A549 (cell line): ENCODE measurements around the gene PPP2R5A. TPM values are rescaled to one million over a fixed set of nuclear protein-coding genes. Genes with fewer than 3 reads are reported as not detected.

Source experiments
- ATAC-seq, 2 experiments: fragments of 200-7000 bp in 1 of 2; fragments of >200 bp in 1 of 2; cut with Nextera tagmentation in 1 of 2; cut with Tn5 transposase in 1 of 2; 3 replicates each; pipeline versions ENCODE4 v1.8.0 to v1.9.1; 2018 to 2020; ENCODE audit warnings: mild to moderate bottlenecking in 1 of 2, moderate library complexity in 1 of 2
- CTCF ChIA-PET: fragments of 300-600 bp; sonication (Branson Sonifier 250); formaldehyde crosslinking; extraction: SDS; loops from one replicate; lab custom pipeline; 2021; ENCODE audit warnings: antibody characterized with exemption, inconsistent platforms; lab: Yijun Ruan, JAX
- POLR2A ChIA-PET: fragments of 350-600 bp; formaldehyde crosslinking; extraction: SDS; loops from one replicate; lab custom pipeline; 2021; ENCODE audit warnings: antibody characterized with exemption, inconsistent platforms; lab: Yijun Ruan, JAX
- DNase-seq, 2 experiments: peaks; one replicate each; pipeline versions ENCODE4 v3.0.0 to v3.0.0-alpha.2; 2011 to 2016; ENCODE audit warnings: low read depth in 1 of 2, low spot score in 1 of 2
- FAIRE-seq: peaks from 2 replicates; lab custom pipeline; 2011; peaks lifted over from hg19 to GRCh38; lab: Jason Lieb, UNC
- H3K27ac ChIP-seq, 2 experiments: fragments of >200 bp; sonication (Bioruptor Twin); formaldehyde crosslinking; 3 replicates each; pipeline ENCODE4 v1.5.1; 2016 to 2017
- H3K4me1 ChIP-seq: fragments of >200 bp; sonication (Bioruptor Twin); formaldehyde crosslinking; 3 replicates; pipeline ENCODE4 v1.6.1; 2016
- H3K4me2 ChIP-seq: fragments of >200 bp; sonication (Bioruptor Twin); formaldehyde crosslinking; 3 replicates; pipeline ENCODE4 v1.6.1; 2016
- H3K4me3 ChIP-seq: fragments of >200 bp; sonication (Bioruptor Twin); formaldehyde crosslinking; 3 replicates; pipeline ENCODE4 v1.5.1; 2016
- H3K9me3 ChIP-seq: fragments of >200 bp; sonication (Bioruptor Twin); formaldehyde crosslinking; 3 replicates; pipeline ENCODE4 v1.6.1; 2016
- CBX8 ChIP-seq: fragments of 200-600 bp; sonication (generic); IDR thresholded peaks from 2 replicates; pipeline ENCODE4 v1.6.1; 2016
- CEBPB ChIP-seq, 2 experiments: fragments of >200 bp in 1 of 2; sonication (Bioruptor Twin) in 1 of 2; formaldehyde crosslinking in 1 of 2; IDR thresholded peaks; 2 replicates each; pipeline ENCODE4 v1.6.1; 2012 to 2016
- CHD4 ChIP-seq: fragments of 200-600 bp; sonication (generic); IDR thresholded peaks from 2 replicates; pipeline ENCODE4 v1.6.1; 2016; ENCODE audit warnings: antibody characterized with exemption, mild to moderate bottlenecking, borderline replicate concordance
- CTCF ChIP-seq: fragments of >200 bp; sonication (Bioruptor Twin); formaldehyde crosslinking; IDR thresholded peaks from 3 replicates; pipeline ENCODE4 v1.5.1; 2016
- FOSB ChIP-seq: fragments of 250-450 bp; sonication (Bioruptor Pico); IDR thresholded peaks from 2 replicates; pipeline ENCODE4 v1.5.0; 2020; ENCODE audit warnings: mild to moderate bottlenecking, moderate library complexity
- FOSL2 ChIP-seq, 2 experiments: fragments of 450-650 bp in 1 of 2; fragments of >200 bp in 1 of 2; sonication (Bioruptor Twin) in 1 of 2; formaldehyde crosslinking; IDR thresholded peaks; 2 replicates each; pipeline versions ENCODE4 v1.5.0 to v1.6.1; 2016 to 2020; ENCODE audit warnings: mild to moderate bottlenecking in 1 of 2, moderate library complexity in 1 of 2
- GATA3 ChIP-seq: IDR thresholded peaks from 2 replicates; pipeline ENCODE4 v1.6.1; 2012; ENCODE audit warnings: borderline replicate concordance
- HDAC2 ChIP-seq: fragments of 200-600 bp; sonication (generic); IDR thresholded peaks from 2 replicates; pipeline ENCODE4 v1.6.1; 2016
- HMGXB4 ChIP-seq: fragments of 250-450 bp; sonication (Bioruptor Pico); IDR thresholded peaks from 2 replicates; pipeline ENCODE4 v1.5.0; 2021; ENCODE audit warnings: mild to moderate bottlenecking, moderate library complexity, borderline replicate concordance
- HOXB13 ChIP-seq: fragments of 250-450 bp; sonication (Bioruptor Pico); IDR thresholded peaks from 2 replicates; pipeline ENCODE4 v1.5.0; 2020; ENCODE audit warnings: low read depth, mild to moderate bottlenecking, moderate library complexity
- JUNB ChIP-seq: fragments of >200 bp; sonication (Bioruptor Twin); formaldehyde crosslinking; IDR thresholded peaks from 2 replicates; pipeline ENCODE4 v1.6.1; 2016
- KDM1A ChIP-seq: fragments of 200-600 bp; sonication (generic); IDR thresholded peaks from 2 replicates; pipeline ENCODE4 v1.6.1; 2016; ENCODE audit warnings: low read depth, mild to moderate bottlenecking
- KDM5A ChIP-seq: fragments of 200-600 bp; sonication (generic); IDR thresholded peaks from 2 replicates; pipeline ENCODE4 v1.6.1; 2016; ENCODE audit warnings: antibody characterized with exemption, mild to moderate bottlenecking
- MYC ChIP-seq: IDR thresholded peaks from 2 replicates; pipeline ENCODE4 v1.6.1; 2012; ENCODE audit warnings: mild to moderate bottlenecking, inconsistent platforms, low read length, improper control_type of control experiment, borderline replicate concordance
- PHF8 ChIP-seq: fragments of 200-600 bp; sonication (generic); IDR thresholded peaks from 2 replicates; pipeline ENCODE4 v1.6.1; 2016; ENCODE audit warnings: low read depth, mild to moderate bottlenecking, antibody characterized with exemption, moderate library complexity, borderline replicate concordance
- POLR2AphosphoS2 ChIP-seq: conservative IDR thresholded peaks from 2 replicates; pipeline ENCODE4 v1.6.1; 2012; ENCODE audit warnings: low read length, improper control_type of control experiment, inconsistent platforms
- RAD21 ChIP-seq, 2 experiments: fragments of >200 bp in 1 of 2; sonication (Bioruptor Twin) in 1 of 2; formaldehyde crosslinking in 1 of 2; IDR thresholded peaks in 1 of 2; conservative IDR thresholded peaks in 1 of 2; 2 replicates in 1 of 2; 3 replicates in 1 of 2; pipeline ENCODE4 v1.6.1; 2012 to 2018; ENCODE audit warnings: inconsistent platforms in 1 of 2
- RFX5 ChIP-seq: fragments of 450-650 bp; IDR thresholded peaks from 2 replicates; pipeline ENCODE4 v1.7.1; 2014; ENCODE audit warnings: antibody characterized with exemption, mild to moderate bottlenecking, moderate library complexity
- SREBF2 ChIP-seq: fragments of 450-650 bp; IDR thresholded peaks from 2 replicates; pipeline ENCODE4 v1.6.1; 2014; ENCODE audit warnings: mild to moderate bottlenecking, moderate library complexity
- TFCP2L1 ChIP-seq: fragments of 250-450 bp; sonication (Bioruptor Pico); IDR thresholded peaks from 2 replicates; pipeline ENCODE4 v1.5.0; 2021; ENCODE audit warnings: mild to moderate bottlenecking
- WGBS: methylation state at CpG from one replicate; pipeline ENCODE4 v1.1.6; 2017; ENCODE audit errors: missing lambda C conversion rate; 5-methylcytosine and 5-hydroxymethylcytosine counted together
- polyA plus RNA-seq, 4 experiments: library from polyadenylated mRNA; depleted of rRNA in 3 of 4; stranded (reverse); fragments of >200 nt; fragmentation: RNase III in 1 of 4; extraction: RNeasy Plus Mini Kit Qiagen cat#74134 plus additional on column Dnase treatment in 1 of 4; gene quantifications; 2 replicates in 3 of 4; 3 replicates in 1 of 4; pipeline ENCODE4 v1.2.3, GENCODE V29; 2011 to 2017
- TF ChIP-seq, protein P1 (sequence below): fragments of 200-600 bp; sonication (generic); IDR thresholded peaks from 2 replicates; pipeline ENCODE4 v1.6.1; 2016; ENCODE audit warnings: antibody characterized with exemption, mild to moderate bottlenecking, moderate library complexity
- TF ChIP-seq, protein P2 (sequence below): fragments of >200 bp; sonication (Bioruptor Twin); formaldehyde crosslinking; IDR thresholded peaks from 3 replicates; pipeline ENCODE4 v1.6.1; 2016

The PPP2R5A gene
- polyA plus RNA-seq, 2 of the 4 experiments (the other 2 are of a cell fraction): 14.9 to 37.6 TPM

GRCh38 chr1:212289262-212290077 lies 4.3 kb downstream of the PPP2R5A start:
- no peak for DNase-seq
- ChIA-PET POLR2A (no interaction called here), CTCF (interaction anchor here (8.5 kb wide), 1 partner anchor 218 kb away, joined by 105 read pairs; no protein-coding TSS in a partner anchor)
- TF ChIP-seq JUNB: no peak
- peak; percentile 84; the same call in 1 of the 2 replicates for TF ChIP-seq KDM1A
- peak overlapping the region; percentile 78 for H3K4me2 ChIP-seq
- no peak for FAIRE-seq
- no peak overlapping the region for H3K4me3 ChIP-seq
- WGBS: 69% methylated on average over 4 of the region's 4 CpGs
- H3K9me3 ChIP-seq: no peaks in the 10 kb centered on the region
- no peak for ATAC-seq
- H3K27ac ChIP-seq: 0 out of 6 replicates have a peak overlapping the region, but pooled peaks of 1 of the 2 experiments have one; percentile 2
- peaks cover 45% of the 10 kb centered on the region for H3K4me1 ChIP-seq

GRCh38 chr1:212290608-212291007 lies 5.4 kb downstream of the PPP2R5A start:
- FAIRE-seq (peak; percentile 80), DNase-seq (no peak), ATAC-seq (no peak)
- Histone ChIP-seq H3K4me2 (peak overlapping the region; percentile 78), H3K4me3 (no peak overlapping the region), H3K27ac (no peak overlapping the region), H3K9me3 (no peaks in the 10 kb centered on the region), H3K4me1 (peaks cover 45% of the 10 kb centered on the region)
- POLR2A ChIA-PET: interaction anchor here (1.2 kb wide), 1 partner anchor 220 kb away, joined by 4 read pairs; no protein-coding TSS in a partner anchor
- CTCF ChIA-PET: interaction anchor here (0.6 to 8.5 kb wide), 20 partner anchors 21 to 339 kb away, joined by 3 to 105 read pairs (median 4); no protein-coding TSS in a partner anchor
- TF ChIP-seq FOSL2 (IDR thresholded peaks at IDR 0.05) (no peak), FOSL2 (CRISPR knock-in tag; IDR thresholded peaks at IDR 0.05) (peak; percentile 88), MYC (no peak), HDAC2 (no peak), CHD4 (no peak), KDM5A (no peak), JUNB (no peak), GATA3 (no peak)
- TF ChIP-seq, protein P1, sequence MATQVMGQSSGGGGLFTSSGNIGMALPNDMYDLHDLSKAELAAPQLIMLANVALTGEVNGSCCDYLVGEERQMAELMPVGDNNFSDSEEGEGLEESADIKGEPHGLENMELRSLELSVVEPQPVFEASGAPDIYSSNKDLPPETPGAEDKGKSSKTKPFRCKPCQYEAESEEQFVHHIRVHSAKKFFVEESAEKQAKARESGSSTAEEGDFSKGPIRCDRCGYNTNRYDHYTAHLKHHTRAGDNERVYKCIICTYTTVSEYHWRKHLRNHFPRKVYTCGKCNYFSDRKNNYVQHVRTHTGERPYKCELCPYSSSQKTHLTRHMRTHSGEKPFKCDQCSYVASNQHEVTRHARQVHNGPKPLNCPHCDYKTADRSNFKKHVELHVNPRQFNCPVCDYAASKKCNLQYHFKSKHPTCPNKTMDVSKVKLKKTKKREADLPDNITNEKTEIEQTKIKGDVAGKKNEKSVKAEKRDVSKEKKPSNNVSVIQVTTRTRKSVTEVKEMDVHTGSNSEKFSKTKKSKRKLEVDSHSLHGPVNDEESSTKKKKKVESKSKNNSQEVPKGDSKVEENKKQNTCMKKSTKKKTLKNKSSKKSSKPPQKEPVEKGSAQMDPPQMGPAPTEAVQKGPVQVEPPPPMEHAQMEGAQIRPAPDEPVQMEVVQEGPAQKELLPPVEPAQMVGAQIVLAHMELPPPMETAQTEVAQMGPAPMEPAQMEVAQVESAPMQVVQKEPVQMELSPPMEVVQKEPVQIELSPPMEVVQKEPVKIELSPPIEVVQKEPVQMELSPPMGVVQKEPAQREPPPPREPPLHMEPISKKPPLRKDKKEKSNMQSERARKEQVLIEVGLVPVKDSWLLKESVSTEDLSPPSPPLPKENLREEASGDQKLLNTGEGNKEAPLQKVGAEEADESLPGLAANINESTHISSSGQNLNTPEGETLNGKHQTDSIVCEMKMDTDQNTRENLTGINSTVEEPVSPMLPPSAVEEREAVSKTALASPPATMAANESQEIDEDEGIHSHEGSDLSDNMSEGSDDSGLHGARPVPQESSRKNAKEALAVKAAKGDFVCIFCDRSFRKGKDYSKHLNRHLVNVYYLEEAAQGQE: no peak

GRCh38 chr1:212291505-212292134 lies 6.4 kb downstream of the PPP2R5A start:
- peak; percentile 81 to 85 for ATAC-seq
- POLR2A ChIA-PET: interaction anchor here (1.2 kb wide), 1 partner anchor 221 kb away, joined by 4 read pairs; no protein-coding TSS in a partner anchor
- H3K27ac ChIP-seq: 0 out of 6 replicates have a peak overlapping the region, but pooled peaks of 1 of the 2 experiments have one; percentile 32
- H3K4me2 ChIP-seq: peak overlapping the region; percentile 78
- WGBS: 61% methylated on average over 6 of the region's 6 CpGs
- no peak overlapping the region for H3K4me3 ChIP-seq
- H3K4me1 ChIP-seq: peaks cover 45% of the 10 kb centered on the region
- H3K9me3 ChIP-seq: no peaks in the 10 kb centered on the region
- DNase-seq: peak; percentile 44 to 66
- FAIRE-seq: peak; percentile 49
- CTCF ChIA-PET: interaction anchor here (0.6 to 8.5 kb wide), 31 partner anchors 8 to 622 kb away, joined by 3 to 105 read pairs (median 3); no protein-coding TSS in a partner anchor
- TF ChIP-seq RAD21 (conservative IDR thresholded peaks at IDR 0.05 in 1 of 2, IDR thresholded peaks at IDR 0.05 in 1 of 2): peak; percentile 77 to 82
- no peak for TF ChIP-seq SREBF2
- TF ChIP-seq, protein P2, sequence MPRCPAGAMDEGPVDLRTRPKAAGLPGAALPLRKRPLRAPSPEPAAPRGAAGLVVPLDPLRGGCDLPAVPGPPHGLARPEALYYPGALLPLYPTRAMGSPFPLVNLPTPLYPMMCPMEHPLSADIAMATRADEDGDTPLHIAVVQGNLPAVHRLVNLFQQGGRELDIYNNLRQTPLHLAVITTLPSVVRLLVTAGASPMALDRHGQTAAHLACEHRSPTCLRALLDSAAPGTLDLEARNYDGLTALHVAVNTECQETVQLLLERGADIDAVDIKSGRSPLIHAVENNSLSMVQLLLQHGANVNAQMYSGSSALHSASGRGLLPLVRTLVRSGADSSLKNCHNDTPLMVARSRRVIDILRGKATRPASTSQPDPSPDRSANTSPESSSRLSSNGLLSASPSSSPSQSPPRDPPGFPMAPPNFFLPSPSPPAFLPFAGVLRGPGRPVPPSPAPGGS: no peak
- TF ChIP-seq HOXB13 (CRISPR knock-in tag): no peak
- no peak for TF ChIP-seq TFCP2L1 (CRISPR knock-in tag)
- no peak for TF ChIP-seq RFX5
- no peak for TF ChIP-seq CBX8
- TF ChIP-seq PHF8: no peak
- peak; percentile 69 for TF ChIP-seq CTCF
- no peak for TF ChIP-seq HMGXB4 (CRISPR knock-in tag)
- no peak for TF ChIP-seq FOSB
- no peak for TF ChIP-seq CEBPB (IDR thresholded peaks at IDR 0.05)
- no peak for TF ChIP-seq POLR2AphosphoS2
